ENCODE data around the gene WDR76.
"Not testable (repeated sequence)": the region's sequence is repeated elsewhere in the genome, so short reads cannot be mapped to it uniquely, and the experiment has no call there.

The WDR76 gene

GRCh38 chr15:43824302-43825246 lies 2.2 kb upstream of the WDR76 start, which contains the start of gene MFAP1:
Gene MFAP1, minus strand, starts transcription at chr15:43824690. Its CDS starts 121 bp downstream, at chr15:43824569.
- DNase-seq = peak; percentile 91

- not testable (repeated sequence) for DNase-seq
These were observed 1.5 kb upstream of the WDR76 start for GRCh38 chr15:43825305-43825704.

- DNase-seq = no peak
These were observed 734 bp upstream of the WDR76 start for GRCh38 chr15:43826029-43826507.

GRCh38 chr15:43828061-43828657 lies 1.4 kb downstream of the WDR76 start:
- peak; percentile 21 for DNase-seq

- not testable (repeated sequence) for DNase-seq
These were observed 3.2 kb downstream of the WDR76 start for GRCh38 chr15:43829951-43830540.

- not testable (repeated sequence) for DNase-seq
These were observed 4.0 kb downstream of the WDR76 start for GRCh38 chr15:43830691-43831275.

GRCh38 chr15:43831519-43832052 lies 4.8 kb downstream of the WDR76 start:
- DNase-seq = not testable (repeated sequence)

- DNase-seq = not testable (repeated sequence)
These were observed 5.7 kb downstream of the WDR76 start for GRCh38 chr15:43832485-43832884.

GRCh38 chr15:43845421-43845820 lies 18.6 kb downstream of the WDR76 start:
- DNase-seq = no peak

- DNase-seq = no peak
These were observed 24.4 kb downstream of the WDR76 start for GRCh38 chr15:43851251-43851650.

GRCh38 chr15:43852607-43853006 lies 25.8 kb downstream of the WDR76 start:
- DNase-seq = no peak

- DNase-seq = no peak
These were observed 28.0 kb downstream of the WDR76 start for GRCh38 chr15:43854801-43855200.

GRCh38 chr15:43859546-43859945 lies 32.7 kb downstream of the WDR76 start:
- no peak for DNase-seq

- DNase-seq = not testable (repeated sequence)
These were observed 39.8 kb downstream of the WDR76 start for GRCh38 chr15:43866636-43867035.

- no peak for DNase-seq
These were observed 40.3 kb downstream of the WDR76 start for GRCh38 chr15:43867096-43867495.

- DNase-seq = no peak
These were observed 41.6 kb downstream of the WDR76 start for GRCh38 chr15:43868406-43868805.

GRCh38 chr15:43871835-43872234 lies 45.0 kb downstream of the WDR76 start:
- no peak for DNase-seq

GRCh38 chr15:43872416-43873020 lies 45.7 kb downstream of the WDR76 start:
- no peak for DNase-seq

- DNase-seq = no peak
These were observed 46.8 kb downstream of the WDR76 start for GRCh38 chr15:43873651-43874050.

- no peak for DNase-seq
These were observed 50.1 kb downstream of the WDR76 start for GRCh38 chr15:43876872-43877271.

- DNase-seq = no peak
These were observed 50.6 kb downstream of the WDR76 start for GRCh38 chr15:43877371-43877770.

- no peak for DNase-seq
These were observed 51.6 kb downstream of the WDR76 start for GRCh38 chr15:43878446-43878845.
